Stimulated activated CD4-positive, alpha-beta T cell treated with anti-CD3 and anti-CD28 coated beads, Interleukin-4, amount 100 ng/mL, for 24 hours (primary cell): ENCODE data around the gene PIR.

Experiments
- DNase-seq: peaks from one replicate; pipeline ENCODE4 v3.0.0-alpha.2; 2020

Gene PIR

DNA sequence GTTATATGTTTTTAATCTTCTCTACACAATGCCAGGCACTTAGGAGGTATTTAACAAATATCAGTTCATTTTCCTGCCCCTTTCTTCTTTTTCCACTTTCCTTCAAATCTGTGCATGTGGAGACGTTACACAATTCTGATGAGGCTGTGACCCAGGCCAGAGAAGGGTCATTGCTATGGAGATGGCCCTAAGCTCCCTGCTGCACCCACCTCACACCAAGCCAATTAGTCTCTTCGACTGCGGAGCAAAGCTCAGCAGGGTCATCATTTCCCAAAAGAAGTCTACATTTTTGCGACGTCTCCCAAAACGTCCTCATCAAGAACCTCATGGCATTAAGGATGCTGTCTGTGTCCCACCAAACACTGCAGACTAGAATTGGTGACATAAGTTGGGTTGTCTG, 80.0 kb downstream of the PIR start:
- no peak for DNase-seq

DNA sequence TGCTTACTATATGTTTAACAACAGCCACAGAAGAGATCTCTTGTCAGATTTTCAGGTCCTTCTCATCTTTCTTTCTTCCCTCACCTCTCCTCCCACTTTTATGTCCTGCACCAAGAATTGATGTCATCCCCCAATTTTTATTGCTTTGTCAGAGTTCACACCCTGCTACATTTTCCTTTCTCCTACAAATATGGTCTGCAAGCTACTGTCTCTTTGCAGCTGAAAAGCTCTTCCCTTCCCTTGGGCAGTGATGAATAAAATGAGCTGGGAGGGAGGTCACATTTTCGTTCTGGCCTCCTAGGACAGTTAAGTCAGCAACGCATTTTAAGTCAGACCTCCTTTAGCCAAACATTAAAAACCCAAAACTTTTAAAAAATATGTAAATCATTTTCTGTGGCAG, 82.2 kb downstream of the PIR start:
- DNase-seq, result no peak

DNA sequence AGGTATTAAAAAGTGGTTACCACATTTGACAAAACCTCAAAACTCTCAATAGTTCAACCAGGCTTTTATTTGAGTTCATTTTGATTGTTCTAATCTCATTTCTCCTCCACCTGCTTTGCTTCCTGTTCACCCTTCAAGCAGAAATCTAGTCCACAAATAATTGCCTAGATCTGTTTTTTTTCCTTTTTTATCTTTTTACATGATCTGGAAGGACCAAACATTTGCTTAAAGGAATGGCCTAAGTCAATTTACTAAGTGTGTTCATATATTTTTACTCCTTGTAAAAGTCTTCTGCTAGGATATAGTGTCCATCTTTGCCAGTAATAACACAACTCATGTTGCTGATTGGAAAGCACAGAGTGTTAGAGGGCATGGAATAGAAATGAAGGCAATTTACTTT, 82.7 kb downstream of the PIR start:
- no peak for DNase-seq

GRCh38 chrX:15405846-15406245, 87.3 kb downstream of the PIR start:
- DNase-seq, result no peak

DNA sequence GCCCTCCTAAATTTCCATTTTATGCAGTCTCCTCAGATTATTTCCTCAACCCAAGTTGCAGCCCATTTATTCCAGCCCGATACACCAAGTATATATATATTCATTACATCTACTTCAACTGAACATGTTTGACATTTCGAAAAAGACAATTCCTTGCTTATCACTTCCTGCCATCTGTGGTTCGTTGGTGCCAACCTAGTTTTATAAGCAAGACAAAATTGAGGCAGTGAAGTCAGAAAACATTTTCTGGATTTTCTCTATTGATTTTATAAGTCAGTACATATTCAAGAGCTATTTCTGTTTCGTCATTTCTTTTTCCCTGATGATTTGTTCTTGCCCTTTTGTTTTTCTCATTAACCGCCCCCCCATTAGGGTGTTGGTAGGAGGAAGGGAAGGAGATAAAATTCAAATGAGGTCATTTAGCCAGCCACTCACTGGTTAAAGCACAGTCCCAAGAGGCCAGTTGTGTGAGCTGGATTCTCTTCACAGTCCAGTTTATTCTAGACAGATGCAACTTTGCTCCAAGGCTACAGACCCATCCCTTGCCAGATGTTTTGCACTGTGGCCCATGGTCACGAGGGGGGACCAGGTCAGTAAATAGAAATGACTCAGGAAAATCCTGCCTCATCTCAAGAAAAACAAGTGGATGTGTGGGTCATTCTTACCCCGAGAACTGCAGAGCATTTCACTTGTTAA, 88.6 kb downstream of the PIR start:
- no peak for DNase-seq

- no peak for DNase-seq
Observed at GRCh38 chrX:15401378-15401777, 91.8 kb downstream of the PIR start.

DNA sequence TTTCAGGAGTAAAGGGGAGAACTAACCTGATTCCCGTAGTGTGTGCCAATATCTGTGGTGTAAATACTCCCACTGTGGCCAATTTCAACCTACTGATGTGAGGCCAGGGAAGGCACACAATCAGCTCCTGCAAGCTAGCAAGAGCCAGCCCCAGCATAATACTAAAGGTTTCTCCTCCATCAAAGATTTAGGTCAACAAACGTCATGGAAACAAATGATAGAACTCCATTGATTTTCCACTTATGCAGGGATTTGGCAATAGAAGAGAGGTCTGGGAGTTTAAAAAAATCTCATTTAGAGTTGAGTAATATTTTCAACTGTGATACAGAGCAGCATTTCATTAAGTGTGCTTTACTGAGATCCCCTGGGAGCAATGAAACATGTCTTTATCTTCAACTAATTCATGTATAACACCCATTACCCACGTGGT, 93.2 kb downstream of the PIR start:
- DNase-seq, result no peak

- DNase-seq, result no peak
Observed at GRCh38 chrX:15398874-15399273, 94.3 kb downstream of the PIR start.

GRCh38 chrX:15395789-15396188, 97.3 kb downstream of the PIR start:
- no peak for DNase-seq

GRCh38 chrX:15391850-15392249, 101.3 kb downstream of the PIR start:
- no peak for DNase-seq

- DNase-seq, result no peak
Observed at GRCh38 chrX:15384304-15384703, 108.8 kb downstream of the PIR start, which contains the start of gene VEGFD. VEGFD (minus strand) TSS chrX:15384413; CDS start chrX:15383946, 467 bp downstream.

DNA sequence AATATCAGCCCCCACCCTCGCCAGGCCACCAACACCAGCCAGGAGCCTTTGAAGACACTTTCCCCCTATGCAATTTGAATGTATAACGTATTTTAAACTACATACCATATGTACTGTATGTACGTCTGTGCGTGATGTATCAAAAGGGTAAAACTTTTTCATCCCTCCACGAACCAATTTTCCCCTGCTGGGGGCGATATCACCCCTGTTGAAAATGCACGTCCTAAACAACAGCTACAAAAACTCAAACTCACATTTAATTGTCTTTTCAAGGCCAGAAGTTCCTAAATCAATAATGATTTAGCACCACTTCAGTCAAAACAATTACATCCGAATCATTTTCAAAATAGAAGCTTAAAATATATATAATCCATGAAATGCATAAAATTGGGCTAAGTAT, 110.3 kb downstream of the PIR start:
- no peak for DNase-seq

- no peak for DNase-seq
Observed at GRCh38 chrX:15376956-15377355, 116.2 kb downstream of the PIR start.

DNA sequence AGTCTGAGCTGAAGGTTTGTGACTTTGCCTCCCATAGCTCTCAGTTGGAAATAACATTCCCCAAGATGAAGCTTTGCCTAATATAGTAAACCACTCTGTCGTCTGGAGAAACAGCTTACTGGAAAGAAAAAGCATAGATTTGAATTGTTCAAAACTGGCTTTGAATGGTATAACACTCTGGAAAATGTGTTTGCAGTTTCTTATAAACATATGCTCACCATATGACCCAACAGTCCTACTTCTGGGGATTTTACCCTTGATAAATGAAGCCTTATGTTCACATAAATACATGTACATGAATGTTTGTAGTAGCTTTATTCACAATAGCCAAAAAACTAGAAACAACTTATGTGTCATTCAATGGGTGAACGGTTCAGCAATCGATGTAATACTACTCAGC, 119.2 kb downstream of the PIR start:
- no peak for DNase-seq

DNA sequence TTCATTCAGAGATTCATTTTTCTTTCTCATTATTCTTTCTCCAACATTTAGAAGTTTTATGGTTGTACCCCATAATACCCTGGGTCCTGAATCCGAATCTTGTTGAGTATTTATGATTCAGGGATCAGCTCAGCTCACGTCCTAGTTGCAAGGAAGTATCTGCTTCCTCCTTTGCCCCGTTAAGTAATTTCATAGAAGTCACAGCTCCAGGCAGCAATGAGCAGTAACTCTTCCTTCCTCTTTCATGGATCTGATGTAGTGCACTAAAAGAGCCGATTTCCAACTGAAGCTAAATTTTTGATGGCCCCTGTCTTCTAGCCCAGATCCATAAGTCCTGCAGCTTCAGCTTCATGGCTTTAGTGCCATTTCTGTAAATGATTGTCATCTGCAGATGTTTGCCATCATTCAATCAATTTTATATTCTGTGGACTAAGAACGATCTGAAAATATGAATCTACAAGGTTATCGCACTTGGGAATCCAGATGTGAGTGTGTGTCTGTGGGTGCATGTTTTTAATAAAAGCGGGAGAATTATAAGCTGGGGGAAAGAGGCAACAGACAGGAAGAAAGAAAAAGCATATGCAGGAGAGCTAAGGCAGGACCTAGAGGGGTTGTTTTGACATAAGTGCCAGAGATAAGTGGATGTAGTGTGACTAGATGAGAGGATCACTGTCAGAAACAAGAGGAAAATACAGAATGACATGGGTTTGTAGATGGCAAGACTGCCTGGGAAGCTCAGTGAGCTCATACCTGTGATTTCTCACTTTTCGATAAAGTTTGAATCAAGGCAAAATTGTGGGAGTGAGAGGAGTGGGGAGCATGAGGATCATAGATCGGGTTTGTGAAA, 126.4 kb downstream of the PIR start:
- no peak for DNase-seq

DNA sequence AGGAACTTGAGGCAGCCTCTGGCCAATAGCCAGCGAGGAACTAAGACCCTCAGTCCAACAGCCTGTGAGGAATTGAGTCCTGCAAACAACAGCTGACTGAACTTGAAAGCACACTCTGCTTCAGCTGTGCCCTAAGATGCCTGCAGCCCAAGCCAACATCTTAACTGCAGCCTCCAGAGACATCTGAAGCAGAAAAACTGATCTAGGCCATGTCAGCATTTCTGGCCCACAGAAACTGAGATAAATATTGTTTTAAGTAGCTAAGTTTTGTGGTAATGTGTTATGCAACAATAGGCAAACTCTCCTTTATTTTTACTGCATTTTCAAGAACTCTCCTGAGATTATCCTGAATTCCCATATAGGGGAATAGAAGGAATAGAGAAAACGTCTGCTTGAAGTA, 133.4 kb downstream of the PIR start:
- DNase-seq, result no peak

DNA sequence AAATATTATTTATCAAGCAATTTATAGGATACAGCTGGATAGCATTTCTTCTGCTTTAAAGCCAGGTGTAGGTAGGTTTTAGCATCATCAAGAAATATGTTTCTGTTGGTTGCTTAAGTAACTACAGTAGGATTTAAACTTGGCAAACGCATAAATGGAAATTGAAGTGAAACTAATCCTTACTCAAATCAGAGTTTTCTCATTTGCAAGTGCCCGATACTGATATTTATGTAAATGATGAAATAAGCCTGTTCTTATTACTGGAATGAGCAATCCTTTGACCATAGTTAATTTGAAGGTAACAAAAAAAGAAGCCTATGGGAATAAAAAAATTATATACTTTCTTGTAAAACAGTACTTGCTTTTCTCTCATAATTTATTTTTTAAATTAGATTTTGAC, 134.6 kb downstream of the PIR start:
- no peak for DNase-seq

- DNase-seq, result no peak
Observed at GRCh38 chrX:15356444-15356843, 136.7 kb downstream of the PIR start.

GRCh38 chrX:15350329-15350996, 142.7 kb downstream of the PIR start:
- no peak for DNase-seq

DNA sequence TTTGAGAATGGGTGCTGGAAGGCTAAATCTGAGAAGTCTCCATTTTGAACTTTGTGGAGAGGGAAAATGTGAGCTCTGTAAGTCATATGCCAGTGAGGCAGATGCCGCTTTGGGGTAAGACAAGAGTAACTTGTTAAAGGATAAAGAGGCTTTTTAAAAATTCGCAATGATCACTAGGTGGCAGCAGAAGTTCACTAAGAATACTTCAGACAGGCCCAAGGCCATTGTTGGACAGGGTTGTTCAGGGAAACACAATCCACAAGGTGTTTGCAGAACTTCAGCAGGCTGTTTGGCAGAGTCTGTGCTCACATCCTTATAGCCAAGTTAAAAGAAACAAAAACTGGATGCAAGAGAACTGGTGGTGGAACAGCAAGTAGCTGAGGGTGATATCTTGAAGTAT, 144.1 kb downstream of the PIR start:
- DNase-seq, result peak; percentile 6

- no peak for DNase-seq
Observed at GRCh38 chrX:15345976-15346375, 147.2 kb downstream of the PIR start.

- no peak for DNase-seq
Observed at GRCh38 chrX:15344106-15344505, 149.0 kb downstream of the PIR start.

DNA sequence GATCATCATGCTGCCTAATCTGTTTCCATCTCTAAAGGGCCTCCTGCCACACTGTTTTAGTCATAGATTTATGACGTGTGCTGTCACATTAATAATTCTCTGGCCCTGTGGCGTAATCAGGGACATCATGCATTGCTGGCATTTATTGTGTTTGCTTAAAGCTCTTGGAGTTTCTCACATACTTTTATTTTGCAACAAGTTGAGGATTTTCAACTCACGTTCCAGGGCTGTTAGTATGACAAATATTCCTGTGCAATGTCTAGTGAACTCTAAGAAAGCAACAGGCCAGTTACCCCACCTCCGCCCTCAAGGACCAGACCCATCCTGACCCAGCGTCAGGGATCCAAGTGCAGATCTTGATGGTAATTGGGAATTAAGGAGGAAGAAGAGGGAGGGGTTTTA, 150.1 kb downstream of the PIR start:
- no peak for DNase-seq

DNA sequence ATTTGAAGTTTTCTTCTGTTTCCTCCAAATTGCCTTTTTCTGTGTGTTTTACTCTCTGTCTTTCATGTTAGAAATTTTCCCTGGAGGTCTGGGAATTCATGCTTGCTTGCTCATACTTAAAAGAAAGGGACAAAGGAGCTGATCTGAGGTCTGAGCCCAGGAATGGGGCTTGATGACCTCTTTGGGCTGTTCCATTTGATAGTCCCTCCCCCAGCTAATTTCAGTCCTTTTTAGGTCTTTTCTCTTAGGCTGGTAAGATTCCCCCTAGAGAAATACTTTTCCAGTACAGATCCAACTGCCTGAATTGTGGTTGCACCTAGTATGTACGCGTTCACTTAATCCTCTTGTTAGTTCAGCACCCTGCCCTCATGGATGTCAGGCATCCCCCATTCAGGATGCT, 152.3 kb downstream of the PIR start:
- DNase-seq, result no peak
